HTR-8/SVneo (cell line): Measurements from ENCODE around the gene SIX5.
"Not testable (repeated sequence)": the region's sequence is repeated elsewhere in the genome, so short reads cannot be mapped to it uniquely, and the experiment has no call there.

Source experiments
- DNase-seq: peaks from one replicate; pipeline ENCODE4 v3.0.0; 2011; ENCODE audit warnings: low spot score, mixed read lengths; ENCODE audit not compliant: insufficient read length
- FAIRE-seq: peaks from 2 replicates; lab custom pipeline; 2011; peaks lifted over from hg19 to GRCh38; lab: Jason Lieb, UNC

The SIX5 gene

DNA sequence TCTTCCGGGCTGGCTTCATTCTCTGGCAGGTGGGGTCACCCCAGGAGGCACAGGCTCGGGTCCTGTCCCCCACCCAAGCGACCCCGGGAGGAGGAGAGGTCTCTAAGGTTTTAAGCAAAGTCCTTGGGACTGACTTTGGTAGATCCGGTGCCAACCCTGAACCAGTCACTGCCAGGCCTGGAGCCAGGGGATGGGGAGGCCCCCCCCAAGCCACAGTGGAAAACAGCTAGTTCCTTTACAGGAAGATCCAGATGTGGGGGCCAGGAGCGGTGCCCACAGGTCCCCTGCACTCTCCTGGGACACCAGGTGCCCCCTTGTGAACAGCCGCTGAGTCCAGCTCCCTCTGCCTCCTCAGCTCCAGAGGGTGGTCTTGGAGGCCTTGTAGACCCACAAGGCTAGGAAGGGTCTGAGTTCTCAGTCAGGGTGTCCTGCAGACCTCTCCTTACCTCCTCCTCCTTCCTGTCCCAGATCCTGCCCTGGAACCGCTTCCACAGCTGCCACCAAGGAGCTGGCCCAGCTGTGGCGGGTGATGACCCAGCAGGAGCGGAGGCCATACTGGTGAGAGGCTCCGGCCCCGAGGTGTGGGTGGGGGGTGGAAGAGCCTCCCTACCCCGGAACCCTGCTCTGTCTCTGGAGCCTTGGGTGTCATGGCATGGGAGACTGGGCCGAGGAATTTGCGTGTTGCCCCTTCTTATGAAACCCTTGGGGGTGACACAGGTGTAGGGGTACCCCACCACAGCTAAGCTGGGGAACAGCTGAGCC lies 6.0 kb downstream of the SIX5 start:
- no peak for DNase-seq
- no peak for FAIRE-seq

DNA sequence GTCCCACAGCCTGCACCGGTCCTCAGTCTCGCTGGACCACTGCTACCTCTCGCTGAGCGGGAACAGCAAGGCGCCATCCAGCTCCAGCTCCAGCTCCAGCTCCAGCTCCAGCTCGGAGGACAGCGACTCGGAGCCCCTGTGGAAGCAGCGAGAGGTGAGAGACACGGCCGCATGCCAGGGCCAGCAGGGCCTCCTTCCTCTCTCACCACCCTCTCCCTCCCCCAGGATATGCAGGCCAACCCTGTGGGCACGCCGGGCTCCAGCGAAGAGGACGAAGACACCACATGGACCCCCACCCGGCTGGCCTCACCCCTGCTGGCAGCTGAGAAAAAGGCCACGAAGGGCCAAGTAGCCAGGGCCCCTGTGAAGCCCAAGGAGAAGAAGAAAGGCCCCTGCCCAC lies 7.3 kb downstream of the SIX5 start:
- FAIRE-seq = no peak
- no peak for DNase-seq

DNA sequence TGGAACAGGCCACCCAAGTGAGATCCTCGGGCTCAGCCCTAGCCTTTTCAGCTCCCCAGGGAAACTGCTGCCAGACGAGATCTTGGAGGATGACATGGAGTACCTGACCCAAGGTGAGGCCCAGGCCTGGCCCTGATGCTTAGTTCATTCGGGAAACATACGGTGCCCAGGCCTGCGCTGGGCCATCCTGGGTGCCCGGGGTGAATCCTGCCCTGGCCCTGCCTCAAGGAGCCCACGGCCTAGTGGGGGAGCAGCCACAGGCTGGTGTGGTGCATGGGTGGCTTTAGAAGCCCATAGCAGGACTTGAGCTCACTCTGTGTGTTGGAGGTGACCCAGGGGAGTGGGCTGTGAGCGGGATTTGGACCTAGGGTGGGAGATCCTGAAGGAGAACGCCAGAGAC lies 10.1 kb downstream of the SIX5 start:
- no peak for FAIRE-seq

DNA sequence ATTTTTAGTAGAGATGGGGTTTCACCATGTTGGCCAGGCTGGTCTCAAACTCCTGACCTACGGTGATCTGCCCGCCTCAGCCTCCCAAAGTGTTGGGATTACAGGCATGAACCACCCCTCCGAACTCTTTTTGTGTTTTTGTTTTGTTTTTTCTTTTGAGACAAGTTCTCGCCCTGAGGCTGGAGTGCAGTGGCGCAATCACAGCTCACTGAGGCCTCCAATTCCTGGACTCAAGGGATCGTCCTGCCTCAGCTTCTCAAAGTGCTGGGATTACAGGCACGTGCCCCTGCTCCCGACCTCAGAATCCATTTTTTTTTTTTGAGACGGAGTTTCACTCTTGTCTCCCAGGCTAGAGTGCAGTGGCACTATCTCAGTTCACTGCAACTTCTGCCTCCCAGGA lies 11.4 kb downstream of the SIX5 start:
- FAIRE-seq = no peak
- DNase-seq = no peak

More for the DNA sequence above, 10.1 kb downstream of the SIX5 start:
- no peak for DNase-seq

DNA sequence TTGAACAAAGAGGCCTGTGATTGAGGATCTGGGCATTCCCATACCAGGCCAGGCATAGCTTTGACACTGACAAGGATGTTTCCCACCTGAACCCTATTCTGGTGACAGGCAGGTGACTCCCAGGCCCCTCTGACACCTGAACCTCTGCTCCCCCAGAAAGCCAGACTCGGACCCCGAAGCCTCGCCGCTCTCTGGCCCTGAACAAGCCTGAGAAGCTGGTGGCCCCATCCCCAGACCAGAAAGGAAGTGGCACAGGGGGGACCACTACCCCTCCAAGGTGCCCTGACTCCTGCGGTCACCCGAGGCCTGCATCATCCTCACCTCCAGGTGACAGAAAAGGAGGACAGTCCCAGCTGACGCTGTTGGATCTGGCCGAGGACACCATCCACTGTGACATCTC lies 14.7 kb downstream of the SIX5 start:
- DNase-seq (no peak), FAIRE-seq (no peak)

DNA sequence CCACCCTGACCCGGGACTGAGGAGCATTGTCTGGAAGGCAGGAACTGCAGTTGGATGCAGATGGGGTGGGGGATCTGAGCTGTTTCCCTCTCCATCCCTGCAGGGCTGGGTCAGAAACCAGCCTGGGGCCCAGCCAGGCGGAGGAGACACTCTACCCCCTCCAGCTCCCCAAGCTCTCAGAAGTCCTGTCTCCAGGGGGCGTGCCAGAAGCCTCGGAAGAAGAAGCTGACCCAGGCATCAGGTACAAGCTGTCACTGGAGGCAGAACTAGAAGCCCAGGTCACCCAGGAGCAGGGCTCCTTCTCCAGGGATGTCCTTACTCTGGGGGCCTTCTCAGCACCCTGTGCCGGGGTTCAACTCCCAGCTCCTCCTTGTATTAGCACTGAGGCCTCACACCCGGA lies 15.5 kb downstream of the SIX5 start:
- no peak for FAIRE-seq
- no peak for DNase-seq

DNA sequence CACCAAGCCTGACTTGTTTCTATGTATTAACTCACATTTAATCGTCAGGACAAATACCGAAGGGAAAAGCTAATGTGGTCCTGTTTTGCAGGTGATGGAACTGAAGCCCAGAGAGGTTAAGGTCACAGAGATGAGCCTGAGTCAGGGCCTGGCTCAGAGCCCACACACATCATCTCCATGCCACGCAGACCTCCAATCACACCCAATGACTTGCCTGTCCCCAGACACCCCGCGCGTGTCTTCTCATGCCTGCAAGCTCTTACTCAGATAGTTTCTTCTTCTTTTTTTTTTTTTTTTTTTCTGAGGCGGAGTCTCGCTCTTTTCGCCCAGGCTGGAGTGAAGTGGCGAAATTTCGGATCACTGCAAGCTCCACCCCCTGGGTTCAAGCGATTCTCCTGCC lies 16.4 kb downstream of the SIX5 start:
- DNase-seq (no peak), FAIRE-seq (no peak)

DNA sequence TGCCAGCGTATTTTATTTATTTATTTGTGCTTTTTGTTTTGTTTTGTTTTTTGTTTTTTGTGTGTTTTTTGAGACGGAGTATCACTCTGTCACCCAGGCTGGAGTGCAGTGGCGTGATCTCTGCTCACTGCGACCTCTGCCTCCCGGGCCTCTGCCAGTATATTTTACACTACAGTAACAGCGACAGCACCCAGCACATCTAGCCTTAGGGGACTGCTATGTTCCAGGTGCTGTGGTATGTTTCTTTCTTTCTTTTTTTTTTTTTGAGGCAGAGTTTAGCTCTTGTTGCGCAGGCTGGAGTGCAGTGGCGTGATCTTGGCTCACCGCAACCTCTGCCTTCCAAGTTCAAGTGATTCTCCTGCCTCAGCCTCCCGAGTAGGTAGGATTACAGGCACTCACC lies 17.6 kb downstream of the SIX5 start:
- DNase-seq, FAIRE-seq: not testable (repeated sequence)

DNA sequence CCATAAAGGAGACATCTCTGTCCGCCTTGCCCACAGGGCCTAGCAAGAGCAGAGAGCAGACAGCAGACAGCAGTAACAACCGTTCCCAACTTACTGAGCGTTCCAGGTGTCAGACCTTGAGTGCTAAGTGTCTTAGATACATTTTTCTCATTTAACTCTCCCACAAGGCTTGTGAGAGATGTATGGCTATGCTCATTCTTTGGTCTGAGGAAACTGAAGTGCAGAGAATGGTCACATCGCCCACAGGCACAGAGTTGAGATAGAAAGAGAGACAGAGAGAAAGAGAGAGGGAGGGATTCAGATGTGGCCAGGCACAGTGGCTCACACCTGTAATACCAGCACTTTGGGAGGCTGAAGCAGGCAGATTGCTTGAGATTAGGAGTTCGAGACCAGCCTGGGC lies 21.5 kb downstream of the SIX5 start:
- no peak for FAIRE-seq
- no peak for DNase-seq

DNA sequence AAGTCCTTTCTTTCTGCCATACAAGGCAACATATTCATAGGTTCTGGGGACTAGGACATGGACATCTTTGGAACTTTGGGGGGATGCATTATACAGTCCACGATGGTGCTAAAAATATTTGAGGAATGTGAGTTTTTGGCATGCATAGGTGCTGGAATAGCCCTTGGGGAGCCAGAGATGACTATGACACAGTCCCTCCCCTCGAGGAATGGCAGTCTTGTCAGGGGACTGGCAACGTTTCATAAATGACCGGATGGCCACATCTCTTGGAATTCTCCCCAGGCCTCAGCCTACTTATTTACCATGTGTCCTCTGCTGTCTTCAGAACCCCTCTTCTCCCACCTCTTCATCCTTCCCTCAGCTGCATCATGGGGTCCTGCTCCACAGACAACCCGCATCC lies 22.2 kb downstream of the SIX5 start:
- no peak for FAIRE-seq
- DNase-seq = no peak

DNA sequence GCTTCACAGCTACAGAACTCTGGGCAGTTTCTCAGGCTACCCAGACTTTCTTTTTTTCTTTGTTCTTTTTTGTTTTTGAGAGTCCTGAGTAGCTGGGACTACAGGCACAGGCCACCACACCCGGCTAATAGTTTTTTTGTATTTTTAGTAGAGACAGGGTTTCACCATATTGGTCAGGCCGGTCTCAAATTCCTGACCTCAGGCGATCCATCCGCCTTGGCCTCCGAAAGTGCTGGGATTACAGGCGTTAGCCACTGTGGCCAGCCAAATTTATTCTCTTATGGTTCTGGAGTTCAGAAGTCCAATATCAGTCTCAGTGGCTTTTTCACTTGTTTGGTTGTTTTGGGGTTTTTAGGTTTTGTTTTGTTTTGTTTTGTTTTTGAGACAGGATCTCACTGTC lies 23.4 kb downstream of the SIX5 start:
- DNase-seq = no peak
- FAIRE-seq = no peak

DNA sequence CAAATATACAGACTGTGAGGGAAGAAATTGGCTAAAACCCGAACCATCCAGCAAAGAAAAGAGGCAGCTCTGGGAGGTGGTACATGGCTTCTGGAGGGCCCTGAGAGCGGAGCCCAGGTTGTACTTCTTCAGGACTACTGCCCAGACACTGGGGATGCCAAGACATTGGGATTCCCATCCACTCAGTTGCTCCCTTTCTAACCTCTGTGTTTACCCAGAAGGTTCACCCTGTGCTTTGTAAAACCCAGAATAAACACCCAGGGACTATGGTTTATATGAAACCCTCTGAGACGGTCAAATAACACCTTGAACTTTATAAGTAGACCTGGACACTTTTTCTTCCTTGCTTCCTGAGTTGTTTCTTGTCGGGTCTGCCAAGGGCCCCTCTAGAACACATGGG lies 26.1 kb downstream of the SIX5 start:
- no peak for FAIRE-seq
- no peak for DNase-seq

DNA sequence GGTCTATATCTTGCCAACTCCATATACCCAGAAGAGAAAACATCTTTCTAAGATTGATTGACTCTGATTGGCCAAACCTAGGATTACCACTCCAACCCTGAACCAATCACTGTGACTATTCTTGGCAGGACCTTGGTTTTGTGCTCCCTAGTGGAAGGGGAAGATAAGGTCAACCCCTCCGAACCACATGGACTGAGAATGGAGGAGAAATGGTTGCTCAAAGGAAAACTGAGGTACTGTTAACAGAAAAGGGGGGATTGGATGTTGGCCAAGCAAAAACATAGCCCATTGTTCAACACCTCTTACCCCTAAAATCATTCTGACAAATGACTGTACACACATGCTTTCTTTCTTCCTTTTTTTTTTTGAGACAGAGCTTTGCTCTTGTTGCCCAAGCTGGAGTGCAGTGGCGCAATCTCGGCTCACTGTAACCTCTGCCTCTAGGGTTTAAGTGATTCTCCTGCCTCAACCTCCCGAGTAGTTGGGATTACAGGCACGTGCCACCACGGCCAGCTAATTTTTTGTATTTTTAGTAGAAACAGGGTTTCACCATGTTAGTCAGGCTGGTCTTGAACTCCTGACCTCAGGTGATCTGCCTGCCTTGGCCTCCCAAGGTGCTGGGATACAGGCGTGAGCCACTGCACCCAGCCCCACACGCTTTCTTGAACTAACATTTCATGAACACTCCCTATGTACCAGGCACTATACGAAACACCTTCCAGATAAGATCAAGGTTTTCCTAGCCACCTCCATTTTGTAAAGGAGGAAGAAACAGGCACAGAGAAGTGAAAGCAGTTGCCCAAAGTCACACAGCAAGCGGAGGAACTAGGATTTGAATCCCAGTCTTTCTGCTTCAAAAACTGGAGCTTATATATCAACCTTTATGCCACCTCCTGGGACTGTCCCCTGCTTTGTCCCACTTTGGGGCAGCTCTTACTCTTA lies 29.3 kb downstream of the SIX5 start:
- no peak for FAIRE-seq

DNA sequence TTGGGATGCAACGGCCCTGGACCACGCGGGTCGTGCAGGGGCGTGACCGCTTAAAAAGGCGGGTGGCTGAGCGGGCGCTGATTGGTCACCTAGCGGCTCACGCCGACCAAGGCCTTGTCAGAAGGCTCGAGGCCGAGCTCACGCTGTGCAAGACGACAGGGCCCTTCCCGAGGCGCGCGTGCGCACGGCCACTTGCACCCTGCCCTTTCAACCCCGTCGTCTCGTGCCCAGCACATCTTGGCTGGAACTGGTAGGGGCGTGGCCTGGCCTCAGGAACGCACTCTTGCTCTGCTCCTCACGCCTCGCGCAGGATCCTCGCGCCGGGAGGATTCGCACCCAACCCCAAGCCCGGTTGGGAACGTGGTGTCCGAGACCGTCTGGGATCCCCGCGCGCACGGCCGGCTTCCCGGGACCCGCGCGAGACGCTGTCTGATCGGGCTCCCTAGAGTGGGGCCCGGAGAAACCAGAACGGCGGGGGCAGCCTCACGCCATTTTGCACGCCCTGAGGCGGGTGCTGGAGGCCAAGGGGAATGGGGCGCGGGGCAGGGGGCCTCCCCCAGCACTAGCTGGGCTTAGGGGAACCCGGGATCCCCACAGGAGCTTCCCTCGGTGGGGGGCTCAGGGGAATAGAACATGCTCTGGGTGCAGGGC lies 35.8 kb downstream of the SIX5 start, which contains the start of gene MEIOSIN:
TSS of gene MEIOSIN (plus strand) at position 280 of the 651 bp plus-strand sequence. CDS start 1,938 bp downstream, outside the sequence.
- no peak for FAIRE-seq
- DNase-seq = no peak

More for the DNA sequence above, 29.3 kb downstream of the SIX5 start:
- no peak for DNase-seq

DNA sequence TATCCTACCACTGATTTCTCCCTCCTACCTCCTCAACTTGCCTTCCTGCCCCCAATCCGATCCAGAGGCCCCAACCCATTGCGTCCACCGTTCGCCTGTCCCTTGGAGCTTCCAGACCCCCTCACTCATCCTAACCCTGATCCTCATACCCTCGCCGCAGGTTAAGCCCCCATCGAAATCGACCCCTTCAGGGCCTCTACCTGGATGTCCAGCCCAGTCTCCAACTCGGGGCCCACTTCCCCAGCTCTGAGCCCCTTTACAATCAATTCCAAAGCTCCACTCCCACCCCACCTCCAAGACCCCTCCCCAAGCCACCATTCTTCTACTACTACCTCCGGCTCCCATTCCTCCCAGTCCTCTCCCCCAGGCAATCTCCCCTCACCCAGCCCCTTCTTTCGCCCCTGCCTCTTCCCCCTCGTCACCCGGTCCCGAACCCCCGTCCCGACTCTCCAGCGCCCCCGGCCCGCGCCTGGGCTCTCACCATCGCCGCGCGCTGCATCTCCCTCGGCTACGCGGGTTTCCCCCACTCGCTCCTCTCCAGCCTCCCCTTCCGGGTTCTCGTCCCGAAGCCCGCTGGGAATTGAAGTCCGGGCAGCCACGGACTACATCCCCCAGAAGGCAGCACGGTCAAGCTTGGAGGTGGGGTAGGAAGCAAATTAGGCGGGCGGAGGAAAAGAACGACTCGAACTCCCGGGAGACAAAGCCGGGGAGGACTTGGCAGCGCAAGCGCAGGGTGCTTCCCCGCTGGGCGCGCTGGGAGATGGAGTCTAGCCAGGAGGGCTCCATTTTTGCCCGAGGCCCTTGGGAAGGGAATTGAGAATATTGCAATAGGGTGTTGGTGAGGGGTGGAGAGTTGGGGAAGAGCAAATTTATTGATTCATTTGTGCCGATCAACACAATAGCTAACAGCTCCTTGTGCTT lies 38.4 kb downstream of the SIX5 start, which contains the start of gene FBXO46:
TSS of gene FBXO46 (minus strand) at position 529 of the 921 bp plus-strand sequence. CDS start 17,401 bp downstream, outside the sequence.
- FAIRE-seq = peak; percentile 92
- peak; percentile 98 for DNase-seq

DNA sequence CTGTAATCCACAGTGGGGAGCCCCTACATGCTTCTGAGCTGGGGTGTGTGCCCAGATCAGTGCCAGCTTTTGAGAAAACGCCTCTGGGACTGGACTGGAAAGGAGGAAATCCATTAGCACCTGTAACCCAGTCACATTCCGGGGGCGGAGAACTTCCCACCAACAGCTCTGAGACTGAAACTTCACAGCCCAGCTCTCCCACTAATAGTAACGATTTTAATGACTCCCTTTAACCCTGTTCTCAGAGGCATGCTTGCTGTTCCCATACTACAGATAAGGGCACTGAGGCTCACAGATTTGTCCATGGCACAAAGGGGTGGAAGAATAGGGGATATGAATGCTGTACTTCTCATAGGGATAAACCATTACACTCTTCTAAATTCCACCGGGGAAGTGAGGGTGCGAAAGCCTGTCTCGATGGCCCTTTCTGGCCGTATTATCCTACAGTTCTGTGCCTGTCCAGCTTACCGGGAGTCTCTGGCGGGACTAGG lies 39.2 kb downstream of the SIX5 start:
- FAIRE-seq (no peak), DNase-seq (no peak)

DNA sequence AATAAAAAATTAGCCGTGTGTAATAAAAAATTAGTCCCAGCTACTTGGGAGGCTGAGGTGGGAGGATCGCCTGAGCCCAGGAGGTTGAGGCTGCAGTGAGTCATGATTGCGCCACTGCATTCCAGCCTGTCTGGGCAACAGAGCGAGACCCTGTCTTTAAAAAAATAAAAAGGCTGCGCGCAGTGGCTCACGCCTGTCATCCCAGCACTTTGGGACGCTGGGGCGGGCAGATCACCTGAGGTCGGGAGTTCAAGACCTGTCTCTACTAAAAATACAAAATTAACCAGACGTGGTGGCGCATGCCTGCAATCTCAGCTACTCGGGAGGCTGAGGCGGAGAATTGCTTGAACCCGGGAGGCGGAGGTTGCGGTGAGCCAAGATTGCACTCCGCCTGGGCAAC lies 40.4 kb downstream of the SIX5 start:
- not testable (repeated sequence) for DNase-seq, FAIRE-seq

DNA sequence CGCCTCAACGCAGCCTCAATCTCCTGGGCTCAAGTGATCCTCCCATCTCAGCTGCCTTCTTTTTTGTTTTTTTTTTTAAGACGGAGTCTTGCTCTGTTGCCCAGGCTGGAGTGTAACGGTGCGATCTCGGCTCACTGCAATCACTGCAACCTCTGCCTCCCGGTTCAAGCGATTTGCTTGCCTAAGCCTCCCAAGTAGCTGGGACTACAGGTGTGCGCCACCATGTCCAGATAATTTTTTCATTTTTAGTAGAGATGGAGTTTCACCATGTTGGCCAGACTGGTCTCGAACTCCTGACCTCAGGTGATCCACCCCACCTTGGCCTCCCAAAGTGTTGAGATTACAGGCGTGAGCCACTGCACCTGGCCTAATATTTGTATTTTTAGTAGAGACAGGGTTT lies 49.0 kb downstream of the SIX5 start:
- DNase-seq = not testable (repeated sequence)

DNA sequence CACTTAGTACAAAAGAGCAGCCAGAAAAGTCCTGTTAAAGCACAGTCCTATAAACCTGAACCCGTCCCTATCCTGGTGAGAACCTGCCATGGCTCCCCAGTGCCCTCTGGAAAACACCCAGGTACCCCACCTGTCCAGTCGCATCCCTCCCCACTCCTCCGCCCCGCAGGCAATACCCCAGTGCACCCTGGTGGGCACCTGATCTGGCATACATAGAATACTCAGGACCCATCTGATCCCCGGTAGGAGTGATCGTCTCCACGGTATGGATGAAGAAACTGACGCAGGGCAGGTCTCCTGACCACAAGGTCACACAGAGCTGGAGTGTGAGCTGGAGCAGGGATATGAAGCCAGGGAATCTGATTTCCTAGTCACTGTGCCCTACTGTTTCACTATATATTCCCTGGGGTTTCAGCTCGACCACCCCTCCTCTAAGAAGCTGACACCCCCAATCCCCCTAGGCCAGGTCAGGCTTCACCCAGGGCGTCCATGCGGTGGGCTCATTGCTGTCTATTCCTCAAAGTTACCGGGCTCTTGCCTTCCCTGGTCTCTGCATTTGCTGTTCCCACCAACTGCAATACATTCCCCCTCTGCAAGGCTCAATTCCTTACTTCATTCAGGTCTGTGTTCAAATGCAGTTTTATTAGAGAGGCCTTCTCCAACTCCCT lies 50.9 kb downstream of the SIX5 start:
- DNase-seq = no peak
- FAIRE-seq = no peak

More for the DNA sequence above, 49.0 kb downstream of the SIX5 start:
- not testable (repeated sequence) for FAIRE-seq
